Stomach (tissue), 4 donors: ENCODE data around the gene FAM83F.

Experiments used
- EP300 ChIP-seq: sonication (generic); formaldehyde crosslinking; IDR thresholded peaks from one replicate; pipeline ENCODE4 v1.6.1; 2017; ENCODE audit warnings: antibody characterized with exemption
- TF ChIP-seq, protein P1 (sequence below), 7 experiments: fragments of 450-650 bp in 4 of 7; fragments of 200-600 bp in 3 of 7; sonication (generic) in 3 of 7; IDR thresholded peaks; one replicate each; pipeline ENCODE4 v1.5.1; 2016 to 2019; ENCODE audit warnings: antibody characterized with exemption in 7 of 7, control low read depth in 2 of 7, mild to moderate bottlenecking in 1 of 7

DNA sequence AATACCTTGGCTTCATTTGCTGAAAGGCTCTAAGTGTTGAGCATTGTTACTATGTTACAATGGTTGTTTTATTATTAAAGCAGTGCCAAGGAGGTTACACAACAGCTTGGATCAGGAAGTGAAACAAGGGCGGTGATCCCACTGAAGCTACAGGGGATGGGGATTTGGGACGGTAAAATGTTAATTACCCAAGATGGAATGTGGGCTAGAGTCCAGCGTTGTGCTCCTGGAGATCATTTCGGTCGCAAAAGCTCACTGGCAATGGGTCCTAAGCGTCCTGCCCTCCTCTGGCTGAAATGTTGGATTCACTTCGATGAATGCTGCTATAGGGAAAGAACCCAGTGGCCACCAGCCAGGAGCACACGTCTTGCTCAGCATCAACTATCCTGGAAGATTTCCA lies 48.3 kb downstream of the FAM83F start:
- TF ChIP-seq EP300 = no peak
- TF ChIP-seq, protein P1, sequence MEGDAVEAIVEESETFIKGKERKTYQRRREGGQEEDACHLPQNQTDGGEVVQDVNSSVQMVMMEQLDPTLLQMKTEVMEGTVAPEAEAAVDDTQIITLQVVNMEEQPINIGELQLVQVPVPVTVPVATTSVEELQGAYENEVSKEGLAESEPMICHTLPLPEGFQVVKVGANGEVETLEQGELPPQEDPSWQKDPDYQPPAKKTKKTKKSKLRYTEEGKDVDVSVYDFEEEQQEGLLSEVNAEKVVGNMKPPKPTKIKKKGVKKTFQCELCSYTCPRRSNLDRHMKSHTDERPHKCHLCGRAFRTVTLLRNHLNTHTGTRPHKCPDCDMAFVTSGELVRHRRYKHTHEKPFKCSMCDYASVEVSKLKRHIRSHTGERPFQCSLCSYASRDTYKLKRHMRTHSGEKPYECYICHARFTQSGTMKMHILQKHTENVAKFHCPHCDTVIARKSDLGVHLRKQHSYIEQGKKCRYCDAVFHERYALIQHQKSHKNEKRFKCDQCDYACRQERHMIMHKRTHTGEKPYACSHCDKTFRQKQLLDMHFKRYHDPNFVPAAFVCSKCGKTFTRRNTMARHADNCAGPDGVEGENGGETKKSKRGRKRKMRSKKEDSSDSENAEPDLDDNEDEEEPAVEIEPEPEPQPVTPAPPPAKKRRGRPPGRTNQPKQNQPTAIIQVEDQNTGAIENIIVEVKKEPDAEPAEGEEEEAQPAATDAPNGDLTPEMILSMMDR (IDR thresholded peaks at IDR 0.05) = no peak
